Stimulated activated CD4-positive, alpha-beta T cell treated with anti-CD3 and anti-CD28 coated beads, Interleukin-1b, Interleukin-23, amount 100 ng/mL, for 48 hours (primary cell): ENCODE measurements around the gene FAM3D.
A peak's percentile ranks its signal among the peaks of the same experiment; 100 is the strongest.
"Not testable (repeated sequence)": the region's sequence is repeated elsewhere in the genome, so short reads cannot be mapped to it uniquely, and the experiment has no call there.

Source experiments
- DNase-seq: peaks from one replicate; pipeline ENCODE4 v3.0.0-alpha.2; 2020

Gene FAM3D, protein sequence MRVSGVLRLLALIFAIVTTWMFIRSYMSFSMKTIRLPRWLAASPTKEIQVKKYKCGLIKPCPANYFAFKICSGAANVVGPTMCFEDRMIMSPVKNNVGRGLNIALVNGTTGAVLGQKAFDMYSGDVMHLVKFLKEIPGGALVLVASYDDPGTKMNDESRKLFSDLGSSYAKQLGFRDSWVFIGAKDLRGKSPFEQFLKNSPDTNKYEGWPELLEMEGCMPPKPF

DNA sequence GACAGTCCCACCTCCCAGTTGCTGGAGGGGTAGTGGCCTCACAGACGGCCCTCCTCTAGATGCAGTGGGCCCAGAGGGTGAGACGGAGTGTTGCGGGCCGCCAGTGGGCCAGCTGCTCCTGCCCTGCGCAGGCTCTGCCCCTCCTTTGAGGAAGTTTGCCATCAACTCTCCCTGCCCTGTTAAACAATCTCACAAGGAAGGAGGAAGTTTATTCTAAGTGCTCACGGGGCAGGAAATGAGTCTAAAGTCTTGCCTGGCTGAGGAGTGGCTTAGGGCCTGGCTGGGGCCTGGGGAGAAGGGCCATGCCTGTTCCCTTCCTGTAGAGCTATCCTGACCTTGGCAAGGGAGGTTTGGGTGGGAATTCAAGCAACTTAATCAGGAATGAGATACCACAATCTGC is at the start of gene FAM3D:
FAM3D (minus strand) TSS at position 92 of the 400 bp plus-strand sequence. CDS start 11,211 bp downstream, outside the sequence.
- no peak for DNase-seq

DNA sequence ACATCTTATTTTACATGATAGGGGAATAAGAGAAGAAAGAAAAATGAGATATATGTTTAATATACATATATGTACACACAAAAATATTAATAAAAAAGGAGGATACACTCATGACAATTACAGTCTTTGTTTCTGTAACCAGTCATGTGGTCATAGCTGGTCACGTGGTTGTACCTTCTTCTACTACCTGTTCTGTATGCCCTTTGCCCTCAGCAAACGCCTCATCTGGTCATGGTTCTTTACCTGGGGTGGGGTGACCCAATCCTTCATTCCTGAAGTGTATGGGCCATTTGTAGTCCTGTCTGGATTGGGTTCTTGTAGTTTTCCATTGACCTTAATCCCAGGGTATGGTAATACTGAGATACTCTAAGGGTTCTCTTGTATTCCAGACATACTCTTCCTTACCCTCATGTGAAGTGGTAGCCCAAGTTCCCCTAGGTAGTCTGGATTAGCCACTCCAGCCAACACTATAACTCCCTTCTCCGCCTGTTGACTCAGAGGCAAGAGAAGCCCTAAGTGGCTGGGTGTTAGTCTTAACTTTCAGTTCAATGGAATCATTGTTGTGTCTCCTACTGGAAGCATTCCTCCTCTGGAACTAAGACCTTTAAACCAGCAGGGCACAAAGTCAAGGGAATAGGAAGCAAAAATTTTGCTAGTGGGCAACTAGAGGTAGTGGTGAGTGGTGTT is 47.3 kb upstream of the FAM3D start:
- DNase-seq, result no peak

DNA sequence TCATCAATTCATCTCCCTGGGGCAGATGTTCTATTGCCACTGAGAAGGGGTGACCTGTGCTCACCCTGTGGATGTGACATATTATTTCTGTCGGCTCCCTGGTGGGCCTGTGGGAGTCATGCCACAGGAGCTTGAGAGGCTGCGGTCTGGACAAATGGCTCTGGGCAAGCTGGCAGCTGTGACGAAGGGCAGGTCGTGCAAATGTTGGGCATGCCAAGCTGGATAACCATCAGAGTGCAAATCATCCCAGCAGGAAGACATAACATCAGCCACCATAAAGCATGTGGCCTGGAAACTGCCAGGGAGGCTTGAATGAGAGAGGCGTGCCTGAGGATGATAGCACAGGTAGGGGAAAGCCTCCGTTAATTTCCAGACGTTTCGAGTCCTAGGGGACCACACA is 45.3 kb upstream of the FAM3D start:
- no peak for DNase-seq

- DNase-seq, result not testable (repeated sequence)
These were observed 42.4 kb upstream of the FAM3D start for GRCh38 chr3:58708983-58709382.

GRCh38 chr3:58708116-58708791 is 41.7 kb upstream of the FAM3D start:
- no peak for DNase-seq

GRCh38 chr3:58707390-58707930 is 40.9 kb upstream of the FAM3D start:
- DNase-seq, result no peak

- no peak for DNase-seq
These were observed 40.0 kb upstream of the FAM3D start for GRCh38 chr3:58706395-58707167.

DNA sequence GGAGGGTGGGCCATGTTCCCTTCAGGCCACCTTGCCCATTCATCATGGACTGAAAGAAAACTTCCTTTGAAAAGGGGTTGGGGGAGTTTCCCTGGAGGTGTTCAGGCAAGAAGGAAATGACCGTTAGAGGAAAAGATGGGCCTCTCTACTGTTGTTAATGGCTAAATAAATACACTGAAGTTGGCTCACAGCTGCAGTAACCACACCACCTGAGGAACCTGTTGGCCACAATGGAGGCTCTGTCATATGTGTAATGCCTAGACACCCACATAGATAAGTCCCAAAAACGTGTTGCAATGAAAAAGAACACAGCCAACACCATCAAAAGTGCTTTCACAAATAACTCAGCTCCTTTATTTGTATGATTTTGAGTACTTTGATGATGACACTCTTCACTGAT is 38.2 kb upstream of the FAM3D start:
- no peak for DNase-seq

GRCh38 chr3:58704304-58704703 is 37.7 kb upstream of the FAM3D start:
- DNase-seq, result not testable (repeated sequence)

DNA sequence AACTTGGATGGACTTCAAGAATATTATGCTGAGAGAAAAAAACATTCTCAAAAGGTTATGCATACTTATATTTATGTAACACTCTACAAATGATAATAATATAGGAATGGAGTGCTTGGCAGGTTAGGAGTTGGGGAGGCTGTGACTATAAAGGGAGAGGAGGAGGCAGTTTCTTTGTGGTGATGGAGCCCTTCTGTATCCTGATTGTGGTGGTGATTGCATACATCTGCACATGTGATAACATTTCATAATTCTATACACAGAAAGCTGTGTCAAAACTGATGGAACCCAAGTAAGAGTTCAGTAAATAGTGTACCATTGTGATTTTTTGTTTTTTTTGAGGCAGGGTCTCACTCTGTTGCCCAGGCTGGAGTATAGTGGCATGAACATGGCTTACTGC is 31.7 kb upstream of the FAM3D start:
- no peak for DNase-seq

- DNase-seq, result no peak
These were observed 31.0 kb upstream of the FAM3D start for GRCh38 chr3:58697561-58697960.

GRCh38 chr3:58696813-58697212 is 30.2 kb upstream of the FAM3D start:
- not testable (repeated sequence) for DNase-seq

DNA sequence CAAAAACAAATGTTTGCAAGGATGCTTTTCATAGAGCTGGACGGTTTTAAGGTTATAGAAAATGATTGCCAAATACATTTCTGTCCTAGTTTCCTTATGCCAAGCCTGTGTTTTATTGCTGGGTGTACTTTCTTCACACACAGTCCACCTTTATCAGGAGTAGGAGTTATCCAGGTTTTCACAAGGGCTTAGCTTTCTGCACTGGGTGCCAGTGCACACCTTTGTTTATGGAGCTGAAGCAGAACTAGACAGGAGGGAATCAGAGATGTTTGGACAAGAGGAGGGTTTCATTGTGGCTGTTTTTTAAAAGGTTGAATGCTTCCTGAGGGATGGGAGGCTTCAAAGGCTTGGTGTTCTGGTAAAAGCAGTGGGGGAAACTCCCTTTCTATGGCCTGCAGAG is 29.5 kb upstream of the FAM3D start:
- no peak for DNase-seq

- DNase-seq, result not testable (repeated sequence)
These were observed 28.7 kb upstream of the FAM3D start for GRCh38 chr3:58695284-58695683.

- DNase-seq, result no peak
These were observed 27.6 kb upstream of the FAM3D start for GRCh38 chr3:58693940-58694850.

DNA sequence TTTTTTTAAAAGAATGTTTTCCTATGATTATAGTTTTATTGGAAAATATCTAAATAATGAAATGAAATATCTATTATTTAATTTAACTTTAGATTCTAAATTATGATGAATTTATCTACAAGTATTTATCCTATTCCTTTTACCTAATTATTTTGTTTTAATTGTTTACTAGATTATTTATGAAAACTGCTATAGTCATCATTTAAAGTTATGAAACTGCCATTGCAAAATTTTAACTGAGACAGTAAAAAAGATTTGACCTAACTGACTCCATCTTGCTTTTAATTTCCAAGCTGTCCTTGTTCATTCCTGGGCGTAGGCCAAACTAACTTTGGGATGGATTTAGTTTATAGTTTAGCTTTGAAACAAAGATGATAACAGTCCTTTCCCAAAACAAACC is 25.9 kb upstream of the FAM3D start:
- DNase-seq, result no peak

DNA sequence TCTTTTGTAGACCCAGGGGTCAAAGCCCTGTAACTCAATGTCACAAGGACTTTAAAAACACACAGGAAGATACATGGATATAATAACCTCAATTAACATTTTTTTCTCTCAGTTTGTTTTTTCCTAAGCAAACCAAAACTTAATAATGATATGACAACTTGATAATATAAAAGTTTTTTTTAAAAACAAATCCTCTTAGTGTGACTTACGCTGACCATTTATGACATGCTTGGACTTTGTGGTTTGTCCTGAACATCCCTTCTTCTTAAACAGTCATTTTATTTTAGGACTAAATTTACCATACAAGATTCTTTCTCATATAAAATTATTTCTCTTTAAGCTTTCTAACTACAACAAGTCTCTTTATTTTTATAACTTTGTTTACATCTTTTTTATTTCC is 25.4 kb upstream of the FAM3D start:
- DNase-seq, result no peak

DNA sequence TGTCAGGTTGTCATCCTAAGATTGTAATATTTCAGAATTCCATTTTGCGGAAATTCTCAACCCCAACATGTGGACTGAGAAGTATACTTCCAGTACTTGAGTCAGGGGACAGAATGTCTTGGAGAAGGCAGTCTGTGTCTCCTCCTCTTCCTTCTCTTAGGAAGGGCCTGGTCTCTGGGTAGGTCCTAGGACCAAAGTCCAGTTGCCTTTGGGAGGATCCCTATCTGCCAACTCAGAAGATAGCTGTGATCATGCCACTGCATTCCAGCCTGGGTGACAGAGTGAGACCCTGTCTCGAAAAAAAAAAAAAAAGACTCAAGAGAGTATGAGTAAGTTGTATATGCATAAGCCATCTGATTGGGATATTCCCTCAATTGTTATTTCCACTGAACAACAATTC is 23.9 kb upstream of the FAM3D start:
- no peak for DNase-seq

DNA sequence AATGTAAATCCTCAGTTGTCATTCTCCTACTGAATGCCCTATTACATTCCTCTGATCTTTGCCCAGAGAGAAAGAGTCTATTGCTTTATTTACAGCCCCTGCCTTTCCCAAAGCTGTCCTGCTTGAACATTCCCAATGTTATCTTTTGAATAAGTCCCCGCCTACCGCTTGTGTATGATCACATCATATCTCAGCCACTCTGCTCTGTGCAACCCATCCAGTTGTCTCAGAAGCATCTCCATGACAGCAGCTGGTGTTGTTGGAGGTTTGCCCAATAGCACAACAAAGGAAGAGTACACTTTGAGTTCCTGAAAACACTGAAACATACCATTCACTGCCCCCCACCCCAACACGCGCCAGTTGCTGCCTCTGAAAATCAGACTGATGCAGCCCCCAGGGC is 22.0 kb upstream of the FAM3D start:
- DNase-seq, result no peak

GRCh38 chr3:58686847-58687246 is 20.3 kb upstream of the FAM3D start:
- DNase-seq, result no peak

GRCh38 chr3:58685641-58686040 is 19.1 kb upstream of the FAM3D start:
- DNase-seq, result no peak

DNA sequence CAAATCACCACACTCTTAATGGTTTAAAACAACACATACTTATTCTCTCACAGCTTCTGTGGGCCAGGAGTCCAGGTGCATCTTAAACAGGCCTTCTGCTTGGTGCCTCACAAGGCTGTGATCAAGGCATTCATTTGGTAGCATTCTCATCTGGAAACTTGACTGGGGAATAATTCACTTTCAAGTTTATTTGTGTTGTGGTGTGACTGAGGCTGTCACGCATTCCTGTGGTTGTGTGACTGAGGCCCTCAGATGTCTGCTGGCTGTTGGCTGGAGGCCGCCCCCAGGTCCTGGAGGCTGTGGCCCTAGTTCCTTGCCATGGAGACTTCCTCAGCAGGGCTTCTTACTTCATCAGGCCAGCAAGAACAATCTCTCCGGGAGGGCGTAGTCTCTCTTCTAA is 16.9 kb upstream of the FAM3D start:
- DNase-seq, result peak; percentile 43
